ENCODE data around the gene TRERF1.
"Not testable (repeated sequence)": the region's sequence is repeated elsewhere in the genome, so short reads cannot be mapped to it uniquely, and the experiment has no call there.

The TRERF1 gene

GRCh38 chr6:42239333-42239732 is 212.4 kb downstream of the TRERF1 start:
- no peak for DNase-seq

DNA sequence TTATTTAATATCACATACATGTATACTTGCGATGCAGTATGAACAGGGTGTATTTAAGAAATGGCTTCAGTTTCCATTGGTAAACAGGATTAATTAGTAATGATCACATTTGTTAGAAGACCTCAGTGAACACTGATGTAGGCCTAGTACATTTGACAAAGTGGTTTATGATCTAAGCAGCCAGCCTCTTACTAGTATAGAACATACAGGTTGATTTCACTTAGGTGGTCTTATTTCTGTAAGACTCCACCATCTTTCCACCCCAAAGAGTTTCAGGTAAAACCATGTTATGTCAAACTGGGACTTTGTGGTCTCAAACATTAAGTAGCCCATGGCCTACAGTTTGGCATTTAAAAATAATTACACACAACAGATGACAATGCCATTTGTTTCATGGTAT is 213.9 kb downstream of the TRERF1 start:
- DNase-seq = no peak

GRCh38 chr6:42236682-42237473 is 214.8 kb downstream of the TRERF1 start:
- no peak for DNase-seq

DNA sequence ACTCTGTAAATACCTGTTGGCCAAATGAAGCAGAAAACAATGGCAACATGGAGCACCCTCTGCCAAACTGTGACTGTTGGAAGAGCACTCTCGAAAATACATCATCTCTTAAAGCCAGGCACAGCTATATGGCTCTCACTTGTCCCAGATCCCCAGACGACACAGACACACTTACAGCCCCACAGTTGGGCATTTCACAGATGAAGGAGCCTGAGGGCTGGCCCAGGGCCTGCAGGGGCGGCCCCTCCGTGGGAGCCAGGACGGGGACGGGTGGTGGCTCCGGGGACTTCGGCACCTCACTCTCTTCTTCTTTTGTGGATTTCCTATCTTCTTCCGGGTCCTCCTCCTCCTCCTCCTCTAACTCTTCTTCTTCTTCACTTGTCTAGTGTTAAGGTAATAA is 215.7 kb downstream of the TRERF1 start:
- no peak for DNase-seq

- DNase-seq = no peak
These were observed 219.7 kb downstream of the TRERF1 start for GRCh38 chr6:42232035-42232434.

DNA sequence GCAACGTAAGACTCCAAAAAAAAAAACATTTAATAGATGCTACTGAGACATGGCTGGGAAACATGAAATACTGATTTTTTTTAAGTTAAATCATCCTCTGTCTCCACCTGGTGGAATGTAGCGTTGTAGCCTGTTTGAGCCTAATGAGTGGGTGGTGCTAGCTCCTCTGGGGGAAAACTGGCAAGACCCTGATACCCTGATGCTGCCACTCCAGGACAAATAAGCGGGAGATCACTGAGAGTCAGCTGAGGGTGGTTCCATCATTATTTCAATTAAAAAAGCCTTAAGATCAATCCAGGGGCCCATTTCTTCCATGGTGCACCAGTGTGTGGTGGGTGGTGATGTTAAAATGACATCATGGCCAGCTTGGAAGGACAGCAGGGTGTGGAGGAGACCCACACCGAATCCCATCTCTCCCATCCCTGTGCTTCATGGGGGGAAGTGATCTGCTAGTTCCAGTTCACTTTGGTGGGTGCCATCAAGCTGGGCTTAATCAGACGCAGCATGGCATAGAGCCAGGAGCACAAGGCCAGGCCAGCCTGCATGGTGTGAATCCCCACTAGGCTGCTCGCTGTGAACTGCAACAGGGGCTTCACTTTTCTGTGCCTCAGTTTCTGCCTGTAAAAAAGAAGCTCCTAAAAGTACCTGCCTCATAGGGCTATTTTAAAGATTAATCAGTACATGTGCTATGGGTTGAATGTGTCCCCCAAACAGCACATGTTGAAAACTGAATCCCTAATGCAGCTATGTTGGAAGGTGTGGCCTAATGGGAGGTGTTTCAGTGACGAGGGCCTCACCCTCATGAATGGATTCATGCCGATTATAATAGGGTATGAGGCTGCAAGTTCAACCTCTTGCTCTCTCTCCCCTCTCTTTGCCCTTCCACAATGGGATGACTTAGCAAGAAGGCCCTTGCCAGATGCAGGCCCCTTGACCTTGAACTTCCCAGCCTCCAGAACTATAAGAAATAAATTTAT is 221.1 kb downstream of the TRERF1 start:
- DNase-seq = no peak

DNA sequence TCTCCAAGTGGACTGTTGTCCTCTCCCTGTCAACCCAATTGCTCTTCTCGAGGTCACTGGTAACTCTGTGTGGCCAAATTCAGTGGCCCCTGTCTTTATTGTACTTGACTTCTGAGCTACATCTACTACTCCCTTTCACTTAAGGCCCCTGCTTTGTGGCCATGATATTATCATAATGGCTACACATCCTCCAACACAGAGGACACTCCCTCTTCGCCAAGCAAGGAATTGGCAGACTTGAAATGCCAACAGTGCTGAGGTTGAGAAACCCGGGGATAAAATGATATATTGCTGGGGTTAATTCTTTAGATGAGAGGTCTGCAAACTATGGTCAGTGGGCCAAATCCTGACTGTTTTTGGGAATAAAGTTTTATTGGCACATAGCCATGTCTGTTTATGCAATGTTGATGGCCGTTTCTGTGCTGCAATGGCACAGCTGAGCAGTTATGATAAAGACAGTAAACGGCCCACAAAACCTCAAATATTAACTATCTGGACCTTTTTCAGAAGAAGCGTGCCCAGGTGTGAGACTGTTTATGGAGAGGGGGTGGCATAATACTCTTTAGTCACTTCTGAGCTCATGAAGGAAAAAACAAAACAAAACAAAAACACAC is 222.1 kb downstream of the TRERF1 start:
- no peak for DNase-seq

DNA sequence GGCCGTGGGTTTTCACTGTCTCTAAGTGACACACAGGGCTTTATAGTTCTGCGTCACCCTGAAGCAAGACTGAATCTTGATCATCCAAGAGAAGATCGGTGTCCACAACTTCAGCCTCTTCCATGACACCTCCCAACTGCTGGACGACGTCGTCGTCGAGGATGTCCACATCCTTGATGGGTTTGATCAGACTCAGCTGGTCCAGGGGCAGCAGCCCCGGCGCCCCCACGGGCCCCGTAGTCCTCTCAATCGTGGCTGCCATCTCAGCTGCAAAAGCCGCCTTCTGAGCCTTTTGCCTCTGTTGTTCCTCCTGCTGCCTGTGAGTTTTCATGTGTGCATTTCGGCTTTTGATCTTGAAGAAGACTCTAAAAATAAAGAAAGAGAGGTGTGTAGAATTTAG is 223.4 kb downstream of the TRERF1 start:
- DNase-seq = no peak

GRCh38 chr6:42227173-42227850 is 224.4 kb downstream of the TRERF1 start:
- DNase-seq = no peak

DNA sequence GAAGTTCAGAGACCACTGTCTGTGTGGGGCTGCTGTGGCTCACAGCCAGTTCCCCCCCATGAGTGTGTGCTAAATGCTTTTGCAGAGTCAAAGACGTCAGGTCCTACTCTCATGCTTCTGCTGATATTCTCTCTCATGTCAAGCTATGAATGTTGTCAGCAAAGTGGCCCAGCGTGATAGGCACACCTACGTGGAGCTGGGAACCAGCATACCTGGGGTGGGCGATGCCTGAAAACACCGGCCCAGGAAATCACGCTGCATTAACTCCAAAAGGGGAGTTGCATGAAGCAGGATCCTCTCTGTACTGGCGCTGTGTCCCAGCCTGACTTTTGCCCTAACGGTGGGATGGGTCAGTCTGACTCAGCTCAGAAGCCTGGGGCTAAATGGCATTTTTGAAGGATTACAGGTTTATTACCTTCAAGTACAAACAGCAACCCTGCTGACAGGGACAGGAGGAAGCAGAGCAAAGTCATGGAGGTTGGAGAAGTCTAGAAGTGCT is 225.0 kb downstream of the TRERF1 start:
- DNase-seq = no peak

GRCh38 chr6:42226161-42226611 is 225.5 kb downstream of the TRERF1 start:
- no peak for DNase-seq

DNA sequence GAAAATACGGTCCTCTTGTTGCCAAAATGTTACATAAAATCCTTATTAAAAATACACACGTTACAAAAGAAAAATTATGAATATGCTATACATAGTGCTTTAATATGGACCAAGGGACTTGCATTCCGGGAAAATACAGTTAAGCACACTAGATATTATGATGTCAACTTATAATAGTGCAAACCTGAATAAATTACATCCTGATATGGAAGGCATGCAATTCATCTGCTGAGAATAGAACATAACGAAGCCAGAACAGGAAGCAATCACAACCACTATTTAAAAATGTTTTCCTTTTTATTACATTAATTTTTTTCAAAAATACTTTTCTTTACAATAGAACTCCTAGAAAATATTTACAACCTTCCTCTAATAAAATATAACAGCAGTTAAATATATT is 226.3 kb downstream of the TRERF1 start:
- DNase-seq = no peak

- DNase-seq = no peak
These were observed 226.7 kb downstream of the TRERF1 start for GRCh38 chr6:42225029-42225339.

GRCh38 chr6:42224222-42225028 is 227.3 kb downstream of the TRERF1 start:
- peak; percentile 8 to 52 for DNase-seq

DNA sequence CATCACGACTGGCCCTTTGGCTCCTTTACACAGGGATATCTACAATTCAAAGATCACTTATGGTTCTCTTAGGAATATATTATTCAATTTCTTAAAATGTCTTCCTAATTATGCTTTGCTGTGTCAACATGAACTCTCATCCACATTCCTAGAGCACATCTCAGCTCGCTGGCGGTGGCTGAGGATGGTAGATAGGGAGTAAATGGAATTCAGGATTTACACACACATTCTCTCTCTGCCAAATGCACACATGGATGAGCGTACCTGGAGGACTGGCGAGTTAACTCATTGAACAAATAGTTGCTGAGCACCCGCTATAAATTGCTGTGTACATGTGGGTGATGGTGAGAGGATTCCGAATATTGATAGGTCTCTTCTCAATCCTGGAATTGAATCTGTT is 229.3 kb downstream of the TRERF1 start:
- DNase-seq = no peak

DNA sequence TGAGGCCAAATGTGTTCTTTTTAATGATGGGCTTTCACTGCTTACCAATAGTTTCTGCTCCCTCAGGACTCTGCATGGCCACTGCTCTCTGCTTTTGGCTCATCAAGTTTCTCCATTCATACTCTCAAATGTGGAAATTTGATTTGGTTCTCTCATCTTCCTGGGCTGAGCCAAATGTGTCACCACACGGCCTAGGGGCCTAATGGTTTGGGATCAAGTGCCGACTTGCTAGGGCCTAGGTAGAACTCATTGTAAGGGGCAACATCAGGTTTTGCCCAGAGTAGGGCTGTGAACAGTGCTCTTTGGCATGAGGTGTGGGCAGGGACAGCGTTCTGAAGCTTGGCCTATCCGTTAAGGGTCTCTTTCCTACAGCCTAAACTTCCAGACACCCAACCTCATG is 230.2 kb downstream of the TRERF1 start:
- no peak for DNase-seq

GRCh38 chr6:42220807-42221206 is 230.9 kb downstream of the TRERF1 start:
- no peak for DNase-seq

DNA sequence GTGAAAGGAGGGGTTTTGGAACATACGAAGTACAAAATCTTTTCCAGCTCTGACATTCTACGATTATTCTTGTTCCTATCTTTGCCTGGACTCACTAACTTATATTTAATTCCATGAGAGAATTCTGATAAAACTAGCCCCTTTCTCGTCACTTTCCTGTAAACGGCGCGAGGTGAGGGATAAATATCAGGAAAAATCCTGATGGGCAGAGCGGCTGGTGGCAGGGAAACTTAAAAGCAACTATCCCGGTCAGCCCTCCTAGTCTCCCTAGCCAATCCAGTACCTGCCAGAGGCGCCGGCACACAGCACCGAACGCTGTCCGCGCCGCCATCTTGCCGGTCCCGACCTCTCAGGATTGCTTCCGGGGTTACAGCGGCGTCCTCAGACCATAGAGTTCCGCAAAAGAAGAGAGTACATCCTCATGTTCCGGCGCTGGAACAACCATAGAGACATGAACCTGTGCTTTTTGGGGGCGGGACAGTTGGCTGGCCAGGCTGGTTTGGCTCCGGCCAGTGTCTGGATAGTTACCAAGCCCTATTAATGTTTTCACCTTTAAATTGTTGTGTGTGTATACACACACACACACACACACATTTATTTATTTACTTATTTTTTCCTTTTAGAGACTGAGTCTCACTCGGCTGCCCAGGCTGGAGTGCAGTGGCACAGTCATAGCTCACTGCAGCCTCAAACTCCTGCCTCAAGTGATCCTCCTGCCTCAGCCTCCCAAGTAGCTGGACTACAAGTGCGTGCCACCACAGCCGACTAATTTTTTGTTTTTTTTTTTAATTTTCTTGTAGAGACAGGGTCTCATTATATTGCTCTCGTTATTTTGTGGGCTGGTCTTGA is 234.0 kb downstream of the TRERF1 start, which contains the start of gene MRPS10:
Gene MRPS10 (minus strand): TSS at position 343 of the 849 bp plus-strand sequence. CDS start 12 bp downstream, at position 331.
- DNase-seq = peak; percentile 95

GRCh38 chr6:42217157-42217518 is 234.6 kb downstream of the TRERF1 start:
- DNase-seq = peak in 1 of 2 donors; percentile 1

GRCh38 chr6:42216495-42216894 is 235.2 kb downstream of the TRERF1 start:
- not testable (repeated sequence) for DNase-seq

GRCh38 chr6:42212442-42212841 is 239.3 kb downstream of the TRERF1 start:
- DNase-seq = no peak

All from inflammatory macrophage (primary cell).